Measurements from ENCODE around the gene CEBPE.

GRCh38 chr14:23093104-23093503 lies 26.0 kb downstream of the CEBPE start:
- TF ChIP-seq CTCF (IDR thresholded peaks at IDR 0.05; ENCODE audit: low read depth, low read length, missing input control) (no peak), TAF1 (conservative IDR thresholded peaks at IDR 0.05) (no peak), SP1 (IDR thresholded peaks at IDR 0.05) (no peak), RAD21 (IDR thresholded peaks at IDR 0.05) (no peak), MAX (IDR thresholded peaks at IDR 0.05) (no peak), JUND (IDR thresholded peaks at IDR 0.05) (no peak), REST (IDR thresholded peaks at IDR 0.05) (no peak)
